HL-60 (cell line): ENCODE measurements around the gene MESD.
A peak's percentile ranks its signal among the peaks of the same experiment; 100 is the strongest.

Experiments used
- DNase-seq, 2 experiments: peaks; one replicate each; pipeline ENCODE4 v3.0.0-alpha.2; 2010 to 2020; ENCODE audit warnings: low read depth in 1 of 2, low spot score in 1 of 2
- H3K27ac ChIP-seq: fragments of 250-450 bp; sonication (Bioruptor Pico); replicated peaks from 2 replicates; pipeline ENCODE4 v1.5.1; 2020; ENCODE audit warnings: mild to moderate bottlenecking, moderate library complexity
- H3K27me3 ChIP-seq: fragments of 250-450 bp; sonication (Bioruptor Pico); 2 replicates; pipeline ENCODE4 v1.5.1; 2021; ENCODE audit warnings: mild to moderate bottlenecking, moderate library complexity; ENCODE audit not compliant: insufficient read depth, poor library complexity, severe bottlenecking
- H3K4me3 ChIP-seq: replicated peaks from 2 replicates; pipeline ENCODE4 v1.5.1; 2011; ENCODE audit warnings: mild to moderate bottlenecking, control low read depth, low read length; ENCODE audit not compliant: insufficient read depth
- CTCF ChIP-seq: IDR thresholded peaks from one replicate; pipeline ENCODE4 v1.5.1; 2011; ENCODE audit warnings: low read length, control low read depth, inconsistent platforms; ENCODE audit not compliant: insufficient read depth
- GABPA ChIP-seq: IDR thresholded peaks from 2 replicates; pipeline ENCODE4 v1.6.1; 2012; ENCODE audit warnings: low read depth
- POLR2AphosphoS5 ChIP-seq: IDR thresholded peaks from 2 replicates; pipeline ENCODE4 v1.6.1; 2012; ENCODE audit warnings: low read depth
- REST ChIP-seq: IDR thresholded peaks from 2 replicates; pipeline ENCODE4 v1.6.1; 2012; ENCODE audit warnings: low read depth; ENCODE audit not compliant: insufficient replicate concordance
- SPI1 ChIP-seq: IDR thresholded peaks from 2 replicates; pipeline ENCODE4 v1.6.1; 2012; ENCODE audit warnings: low read depth, mild to moderate bottlenecking, borderline replicate concordance
- long read RNA-seq: library from polyadenylated mRNA; unstranded; transcript quantifications from one replicate; pipeline ENCODE4 v2.0.0, GENCODE V29; 2020

The MESD gene
- long read RNA-seq, full-length matches to known transcripts, result 43 of 49 reads
- long read RNA-seq, partial matches to known transcripts, result 0 of 49 reads
- long read RNA-seq, other reads (novel, unspliced or antisense), result 6 of 49 reads

- Histone ChIP-seq H3K27me3 (no peaks in the 10 kb centered on the region), H3K4me3 (peak within 1 kb of the TSS; percentile 97), H3K27ac (peak within 1 kb of the TSS; percentile 89)
- peak; percentile 81 to 93 for DNase-seq
- TF ChIP-seq SPI1, result no peak
- peak; percentile 70 for TF ChIP-seq REST
- TF ChIP-seq GABPA, result 0 out of 2 replicates have a peak, but pooled peaks have one; percentile 19
- TF ChIP-seq POLR2AphosphoS5, result peak; percentile 88
- TF ChIP-seq CTCF, result no peak
Observed at GRCh38 chr15:80989518-80990478, at the start of gene MESD. TSS of gene MESD (minus strand) at chr15:80989819. CDS start at chr15:80989791, 28 bp downstream.

- H3K27me3 ChIP-seq, result no peaks in the 10 kb centered on the region
- no peak for TF ChIP-seq POLR2AphosphoS5
- no peak for TF ChIP-seq CTCF
- TF ChIP-seq REST, result no peak
- TF ChIP-seq SPI1, result no peak
- TF ChIP-seq GABPA, result no peak
- no peak overlapping the region for H3K4me3 ChIP-seq
- H3K27ac ChIP-seq, result no peak overlapping the region
- no peak for DNase-seq
Observed at GRCh38 chr15:81038975-81039607, 49.5 kb upstream of the MESD start.

- H3K27ac ChIP-seq, result no peak overlapping the region
- H3K4me3 ChIP-seq, result no peak overlapping the region
- no peaks in the 10 kb centered on the region for H3K27me3 ChIP-seq
- TF ChIP-seq REST (no peak), CTCF (no peak), GABPA (no peak), SPI1 (no peak), POLR2AphosphoS5 (no peak)
- DNase-seq, result no peak
Observed at GRCh38 chr15:81037952-81038743, 48.5 kb upstream of the MESD start.
